ENCODE data around the gene DCDC2B.

- TF ChIP-seq CTCF (IDR thresholded peaks at IDR 0.05; ENCODE audit: borderline replicate concordance, extremely low read depth, low read length, poor library complexity, severe bottlenecking): no peak
- TF ChIP-seq EZH2 (IDR thresholded peaks at IDR 0.05; ENCODE audit: borderline replicate concordance, low read depth, low read length, severe bottlenecking): no peak
Observed at GRCh38 chr1:32228771-32229170, 19.9 kb downstream of the DCDC2B start.

All from DND-41 (cell line).